GM21381 (cell line): ENCODE measurements around the gene RINT1.
"Not testable (repeated sequence)": the region's sequence is repeated elsewhere in the genome, so short reads cannot be mapped to it uniquely, and the experiment has no call there.

Experiments
- ATAC-seq: cut with Tn5 transposase; IDR thresholded peaks from one replicate; pipeline ENCODE4 v1.9.1; 2021; ENCODE audit warnings: mild to moderate bottlenecking, moderate library complexity; ENCODE audit not compliant: unreplicated experiment

The RINT1 gene

DNA sequence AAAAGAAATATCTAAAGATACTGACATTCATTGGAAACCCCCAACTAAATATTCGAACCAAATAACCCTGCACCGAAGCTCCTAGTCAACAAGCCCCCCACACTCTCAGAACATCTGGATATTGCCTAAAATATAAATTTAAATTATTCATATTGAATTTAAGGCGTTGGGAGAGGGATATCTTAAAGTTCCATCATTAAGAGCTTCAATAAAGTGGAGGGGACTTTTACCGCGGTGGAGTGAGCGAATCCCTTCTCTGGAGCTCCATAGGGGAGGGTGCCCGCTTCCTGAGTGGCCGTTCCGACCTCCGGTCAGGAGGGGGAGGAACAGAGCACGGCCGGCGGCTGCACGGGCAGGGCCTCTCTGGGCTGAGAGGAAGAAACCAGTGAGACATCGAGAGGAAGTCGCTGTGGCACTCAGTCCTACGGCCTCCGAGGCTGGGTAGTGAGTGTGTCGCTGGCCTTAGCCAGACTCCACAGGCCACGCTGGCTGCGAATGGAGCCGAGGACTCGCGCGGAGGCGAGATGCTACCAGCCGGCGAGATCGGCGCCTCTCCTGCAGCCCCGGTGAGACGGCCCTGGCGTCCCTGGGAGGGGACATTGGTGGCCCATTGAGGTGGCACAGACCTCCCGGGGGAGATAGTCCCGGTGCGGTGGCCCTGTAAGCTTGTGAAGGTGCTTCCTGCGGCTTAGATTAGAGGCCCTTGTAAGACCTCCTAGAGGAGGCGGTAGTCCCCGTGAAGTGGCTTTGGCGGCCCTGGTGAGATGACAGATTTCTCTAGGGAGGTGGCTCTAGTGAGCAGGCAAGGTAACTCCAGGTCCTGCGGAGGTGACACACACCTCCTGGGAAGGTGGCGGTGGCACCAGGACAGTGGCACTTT lies at the start of gene RINT1:
Gene RINT1 (plus strand): TSS at position 410 of the 880 bp plus-strand sequence. CDS start 115 bp downstream, at position 525.
- peak; percentile 95 for ATAC-seq

DNA sequence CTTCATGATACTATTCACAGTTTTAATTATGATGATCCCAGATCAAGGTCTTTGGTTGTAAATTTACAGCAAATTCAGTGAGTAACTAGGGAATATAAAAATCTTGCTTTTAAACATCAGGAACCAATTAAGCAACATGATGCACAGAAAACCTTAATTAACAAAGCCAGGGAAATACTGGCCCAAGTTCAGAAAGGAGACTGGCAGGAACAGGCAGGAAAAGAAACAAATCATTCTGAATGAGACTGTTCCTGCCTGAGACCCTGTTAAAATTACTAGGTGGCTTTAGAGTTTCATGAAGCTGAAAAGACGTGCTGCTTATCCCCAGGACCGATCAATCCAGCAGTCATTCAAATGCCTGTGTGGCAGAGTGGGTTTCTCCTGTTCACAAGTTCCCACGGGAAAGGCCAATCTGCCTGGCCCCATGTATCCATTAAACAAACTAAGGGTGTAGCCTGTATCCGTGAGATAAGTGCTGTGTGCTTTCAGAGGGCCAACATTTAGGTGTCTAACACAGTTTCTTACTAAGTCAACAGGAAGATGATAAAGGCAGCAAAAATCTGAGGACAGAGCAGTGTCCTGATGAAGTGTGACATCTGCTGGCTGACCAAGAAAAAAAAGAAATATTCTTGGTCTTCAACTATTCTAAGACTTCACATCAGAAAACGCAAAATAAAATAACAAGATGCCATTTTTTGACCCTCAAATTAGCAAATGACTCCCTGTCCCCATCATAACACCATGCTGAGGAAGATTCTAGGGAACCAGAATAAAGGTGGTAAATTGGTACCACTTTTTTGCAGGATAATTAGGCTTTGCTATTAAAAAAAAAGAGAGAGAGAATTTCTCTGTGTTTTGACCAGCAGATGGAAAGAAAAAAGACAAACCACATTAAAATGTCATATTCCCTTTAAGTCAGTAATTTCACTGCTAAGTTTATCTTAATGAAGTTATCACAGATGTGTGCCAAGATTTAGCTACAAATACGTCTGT lies 44.1 kb upstream of the RINT1 start:
- no peak for ATAC-seq

DNA sequence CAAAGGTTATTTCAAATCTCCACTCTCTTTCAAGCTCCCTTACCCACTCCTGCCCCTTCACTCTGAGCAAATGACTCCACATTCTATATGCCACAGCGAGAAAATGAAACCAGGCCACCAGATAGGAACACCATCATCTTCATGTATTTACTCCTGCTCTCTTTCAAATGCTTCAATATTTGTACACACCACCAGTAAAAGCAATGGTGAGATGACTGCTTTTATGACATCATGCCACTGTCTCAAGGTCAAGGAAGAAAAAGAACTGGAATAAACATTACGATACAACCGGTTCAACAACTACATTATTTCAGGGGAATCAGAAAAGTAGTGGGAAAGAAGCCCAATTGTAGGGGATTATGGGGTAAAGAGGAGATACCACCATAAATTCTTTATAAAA lies 42.6 kb upstream of the RINT1 start:
- ATAC-seq, result no peak

GRCh38 chr7:105493196-105493922 lies 38.6 kb upstream of the RINT1 start:
- no peak for ATAC-seq

- ATAC-seq, result no peak
These were observed 38.1 kb upstream of the RINT1 start for GRCh38 chr7:105493923-105494315.

- ATAC-seq, result no peak
These were observed 35.5 kb upstream of the RINT1 start for GRCh38 chr7:105496521-105496920.

DNA sequence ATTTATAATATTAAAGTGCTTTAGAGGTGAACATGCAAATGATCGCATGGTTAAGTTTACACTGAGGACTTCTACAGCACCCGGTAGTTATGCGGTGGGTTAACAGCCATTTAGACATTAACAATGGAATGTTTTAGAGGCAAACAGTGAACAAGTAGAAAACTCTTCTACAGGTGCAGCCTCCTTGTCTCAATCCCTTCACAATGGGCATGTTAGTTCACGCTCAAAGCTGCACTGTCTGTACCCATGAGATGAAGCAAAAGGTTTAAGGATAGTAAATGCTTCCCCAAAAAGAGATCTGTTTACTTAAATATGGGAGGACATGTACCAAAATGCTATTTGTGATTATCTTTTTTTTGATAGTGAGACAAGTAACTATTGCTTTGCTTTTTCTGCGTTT lies 35.0 kb upstream of the RINT1 start:
- ATAC-seq, result no peak

DNA sequence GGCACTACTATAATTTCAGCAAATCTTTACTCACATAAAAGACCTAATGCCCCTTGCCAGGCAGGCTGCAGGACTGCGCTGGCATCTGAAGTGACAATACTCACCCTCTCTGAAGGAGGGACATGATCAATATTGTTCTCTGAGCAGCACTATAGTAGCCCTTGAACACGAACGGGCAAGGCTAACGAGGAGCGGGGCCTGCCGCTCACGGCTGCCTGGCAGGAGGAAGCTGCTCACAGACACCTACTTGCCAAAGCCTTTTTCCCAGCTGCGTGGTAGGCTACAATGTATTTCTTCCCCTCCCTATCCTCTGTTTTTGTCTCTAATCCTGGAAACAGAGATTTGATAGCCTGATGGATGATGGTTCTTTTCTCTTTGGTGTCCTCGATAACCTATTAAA lies 29.8 kb upstream of the RINT1 start:
- no peak for ATAC-seq

DNA sequence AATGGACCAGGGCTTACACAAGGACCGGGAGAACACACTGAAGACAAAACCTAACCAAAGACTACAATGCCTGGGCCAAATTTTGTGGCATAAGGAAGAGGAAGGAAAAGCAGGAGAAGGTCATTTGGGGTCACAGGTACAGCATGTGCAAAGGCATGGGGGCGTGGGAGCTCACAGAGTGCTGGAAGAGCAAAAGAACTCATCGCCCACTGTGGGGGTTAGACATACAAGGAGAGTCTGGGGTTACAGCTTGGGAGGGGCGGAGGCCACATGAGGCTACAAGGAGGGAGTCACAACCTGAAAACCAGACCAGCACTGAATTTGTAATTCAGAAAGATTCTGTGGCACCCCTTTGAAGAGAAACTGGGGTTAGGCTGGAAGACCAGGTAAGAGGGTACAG lies 19.6 kb upstream of the RINT1 start:
- ATAC-seq, result no peak

DNA sequence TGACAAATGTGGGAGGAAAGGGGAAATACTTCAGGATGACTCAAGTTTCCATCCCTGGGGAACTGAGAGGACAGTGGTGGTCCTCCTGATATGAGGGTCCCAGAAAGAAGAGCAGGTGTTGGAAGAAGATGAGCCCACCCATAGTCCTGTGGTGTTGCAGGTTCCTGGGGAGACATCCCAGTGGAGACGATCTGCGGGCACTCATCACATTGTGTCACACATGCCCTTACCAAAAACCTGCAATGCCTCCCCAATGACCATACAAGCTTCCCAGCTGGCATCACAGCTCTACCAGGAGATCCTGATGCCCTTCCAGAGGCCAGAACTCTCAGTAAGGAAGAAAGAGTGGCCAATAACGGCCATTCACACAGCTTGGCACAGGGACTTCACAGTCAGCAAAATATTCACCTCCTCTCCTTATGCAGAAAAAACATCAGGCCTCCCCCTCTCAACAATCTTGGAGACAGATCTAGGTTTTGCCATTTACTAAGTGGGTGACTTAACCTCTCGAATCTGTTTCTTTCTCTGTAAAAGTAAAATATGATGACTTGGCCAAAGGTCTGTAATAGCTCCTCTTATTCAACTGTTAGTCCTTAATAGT lies 19.0 kb upstream of the RINT1 start:
- no peak for ATAC-seq

GRCh38 chr7:105515610-105516009 lies 16.4 kb upstream of the RINT1 start:
- not testable (repeated sequence) for ATAC-seq

DNA sequence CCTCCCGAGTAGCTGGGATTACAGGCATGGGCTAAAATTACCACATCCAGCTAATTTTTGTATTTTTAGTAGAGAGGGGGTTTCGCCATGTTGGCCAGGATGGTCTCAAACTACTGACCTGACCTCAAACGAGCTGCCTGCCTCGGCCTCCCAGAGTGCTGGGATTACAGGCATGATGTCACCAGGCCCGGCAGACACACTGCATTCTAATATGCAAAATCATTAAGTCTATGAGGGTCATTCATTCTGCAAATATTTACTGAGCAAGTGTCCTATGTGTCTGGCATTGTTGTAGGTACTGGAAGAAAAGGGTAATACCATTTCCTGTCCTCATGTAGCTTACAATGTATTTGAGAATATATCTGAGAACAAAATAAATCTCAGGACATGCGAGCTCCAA lies 12.6 kb upstream of the RINT1 start:
- ATAC-seq, result no peak

DNA sequence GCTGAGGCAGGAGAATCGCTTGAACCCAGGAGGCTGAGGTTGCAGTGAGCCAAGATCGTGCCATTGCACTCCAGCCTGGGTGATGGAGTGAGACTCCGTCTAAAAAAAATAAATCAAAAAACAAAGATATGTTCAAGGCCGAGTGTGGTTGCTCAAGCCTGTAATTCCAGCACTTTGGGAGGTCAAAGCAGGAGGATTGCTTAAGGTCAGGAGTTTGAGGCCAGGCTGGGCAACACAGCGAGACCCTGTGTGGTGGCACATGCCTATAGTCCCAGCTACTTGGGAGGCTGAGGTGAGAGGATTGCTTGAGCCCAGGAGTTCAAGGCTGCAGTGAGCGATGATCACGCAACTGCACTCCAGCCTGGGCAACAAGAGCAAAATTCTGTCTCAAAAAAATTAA lies 11.4 kb upstream of the RINT1 start:
- not testable (repeated sequence) for ATAC-seq

GRCh38 chr7:105521027-105521716 lies 10.8 kb upstream of the RINT1 start:
- ATAC-seq, result peak; percentile 39

DNA sequence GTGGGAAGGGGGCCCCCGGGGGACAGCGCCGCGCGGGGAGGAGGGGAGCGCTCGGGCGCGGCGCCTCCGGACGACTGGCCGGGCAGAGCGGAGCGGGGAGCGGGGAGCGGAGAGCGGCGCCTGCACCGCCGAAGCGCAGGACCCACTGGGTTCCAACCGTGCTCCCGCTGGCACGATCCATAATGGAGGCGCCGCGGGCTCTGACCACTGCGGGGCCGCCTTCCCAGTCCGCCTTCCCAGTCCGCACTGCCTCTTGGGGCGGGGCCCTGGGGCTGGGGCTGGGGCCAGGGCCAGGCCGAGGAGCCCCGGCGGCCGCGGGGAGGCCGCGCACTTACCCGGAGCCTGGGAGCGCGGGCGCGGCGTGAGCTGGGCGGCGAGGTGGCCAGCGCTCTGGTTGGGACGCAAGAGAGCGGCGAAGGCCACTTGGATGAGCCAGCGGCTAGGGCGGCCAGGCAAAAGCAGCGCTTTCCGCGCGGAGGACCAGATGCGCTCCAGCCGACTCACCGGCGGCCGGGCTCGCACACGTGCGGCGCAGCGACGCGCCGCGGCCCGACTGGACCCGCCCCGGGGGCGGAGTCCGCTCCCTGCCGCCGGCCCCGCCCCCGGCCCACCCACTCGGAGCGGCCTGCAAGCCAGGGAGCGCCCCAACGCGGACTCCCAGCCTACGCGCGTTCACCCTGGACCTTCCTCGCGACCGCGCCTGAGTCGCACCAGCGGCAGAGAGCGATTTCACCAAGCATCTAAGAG lies 10.1 kb upstream of the RINT1 start, which contains the start of gene PUS7:
Gene PUS7 (minus strand): TSS at position 555 of the 747 bp plus-strand sequence. CDS start 13,759 bp downstream, outside the sequence.
- peak; percentile 81 for ATAC-seq

DNA sequence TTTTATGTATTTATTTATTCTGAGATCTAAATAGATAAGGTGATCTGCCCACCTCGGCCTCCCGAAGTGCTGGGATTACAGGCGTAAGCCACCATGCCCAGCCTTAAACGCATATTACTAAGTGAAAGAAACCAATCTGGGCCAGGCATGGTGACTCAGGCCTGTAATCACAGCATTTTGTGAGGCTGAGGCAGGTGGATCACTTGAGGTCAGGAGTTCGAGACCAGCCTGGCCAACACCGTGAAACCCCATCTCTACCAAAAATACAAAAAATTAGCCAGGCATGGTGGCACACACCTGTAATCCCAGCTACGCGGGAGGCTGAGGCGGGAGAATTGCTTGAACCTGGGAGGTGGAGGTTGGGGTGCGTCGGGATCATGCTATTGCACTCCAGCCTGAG lies 7.6 kb upstream of the RINT1 start:
- ATAC-seq, result not testable (repeated sequence)

GRCh38 chr7:105524840-105525239 lies 7.2 kb upstream of the RINT1 start:
- no peak for ATAC-seq

GRCh38 chr7:105527737-105528136 lies 4.3 kb upstream of the RINT1 start:
- ATAC-seq, result not testable (repeated sequence)

DNA sequence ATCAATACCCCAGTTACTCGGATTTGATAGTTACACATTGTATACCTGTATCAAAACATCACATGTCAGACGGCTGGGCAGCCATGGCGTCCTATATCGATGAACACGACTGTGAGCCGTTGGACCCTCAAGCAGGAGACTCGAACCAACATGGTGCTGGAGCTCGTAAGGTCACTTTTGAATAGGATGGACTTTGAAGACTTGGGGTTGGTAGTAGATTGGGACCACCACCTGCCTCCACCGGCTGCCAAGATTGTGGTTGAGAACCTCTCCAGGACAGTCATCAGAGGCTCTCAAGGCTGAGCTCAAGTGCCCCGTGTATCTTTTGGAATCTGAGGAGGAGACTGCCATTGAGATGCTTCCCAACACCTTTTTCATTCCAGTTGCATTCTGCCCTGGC lies 1.9 kb upstream of the RINT1 start:
- no peak for ATAC-seq
